CD4-positive, alpha-beta T cell (primary cell): Measurements from ENCODE around the gene THG1L. TPM values are rescaled to one million over a fixed set of nuclear protein-coding genes. Genes with fewer than 3 reads are reported as not detected.

Experiments used
- ATAC-seq: fragments of 200-7000 bp; cut with Tn5 transposase; one replicate; pipeline ENCODE4 v1.10.0; 2022; ENCODE audit warnings: mild to moderate bottlenecking; ENCODE audit not compliant: poor library complexity
- CTCF ChIA-PET: fragments of 350-600 bp; sonication (Branson Sonifier 250); formaldehyde crosslinking; loops from one replicate; lab custom pipeline; 2021; ENCODE audit warnings: antibody characterized with exemption, inconsistent platforms; lab: Charles Lee
- POLR2A ChIA-PET: fragments of 350-600 bp; sonication (Branson Sonifier 250); formaldehyde crosslinking; loops from one replicate; lab custom pipeline; 2021; ENCODE audit warnings: antibody characterized with exemption, inconsistent platforms; lab: Charles Lee
- DNase-seq, 14 experiments: peaks; one replicate each; pipeline ENCODE4 v3.0.0-alpha.2; 2013 to 2020; ENCODE audit warnings: mixed read lengths in 2 of 14
- H3K27ac ChIP-seq, 2 donors: one replicate each; pipeline versions ENCODE4 v1.5.1 to v1.7.0; 2013; ENCODE audit warnings: low read length in 2 of 2, low read depth in 1 of 2, mild to moderate bottlenecking in 1 of 2
- H3K27me3 ChIP-seq, 2 experiments: 1 replicate in 1 of 2; 2 replicates in 1 of 2; pipeline versions ENCODE4 v1.6.1 to v1.7.0; 2013; ENCODE audit warnings: low read length in 2 of 2, control low read depth in 1 of 2, mild to moderate bottlenecking in 1 of 2, moderate library complexity in 1 of 2; ENCODE audit not compliant: insufficient read depth in 2 of 2, control insufficient read depth in 1 of 2
- H3K36me3 ChIP-seq: one replicate; pipeline ENCODE4 v1.6.1; 2013; ENCODE audit warnings: low read length, control low read depth; ENCODE audit not compliant: insufficient read depth
- H3K4me1 ChIP-seq: one replicate; pipeline ENCODE4 v1.6.1; 2013; ENCODE audit warnings: low read length, control low read depth; ENCODE audit not compliant: insufficient read depth
- H3K4me3 ChIP-seq: one replicate; pipeline ENCODE4 v1.5.1; 2013; ENCODE audit warnings: mild to moderate bottlenecking, low read length, moderate library complexity
- H3K9me3 ChIP-seq, 2 experiments: 1 replicate in 1 of 2; 2 replicates in 1 of 2; pipeline versions ENCODE4 v1.6.1 to v1.7.0; 2013; ENCODE audit warnings: low read length in 2 of 2, mild to moderate bottlenecking in 2 of 2, control low read depth in 1 of 2, moderate library complexity in 1 of 2; ENCODE audit not compliant: control insufficient read depth in 1 of 2, insufficient read depth in 1 of 2
- H3K27ac Mint-ChIP-seq: one replicate; pipeline ENCODE4 v1.8.0; 2020; ENCODE audit warnings: mixed read lengths
- H3K27me3 Mint-ChIP-seq: one replicate; pipeline ENCODE4 v1.8.0; 2021; ENCODE audit warnings: mixed read lengths
- H3K36me3 Mint-ChIP-seq: one replicate; pipeline ENCODE4 v1.8.0; 2021; ENCODE audit warnings: low read depth, mixed read lengths
- H3K4me1 Mint-ChIP-seq: one replicate; pipeline ENCODE4 v1.8.0; 2021; ENCODE audit warnings: low read depth, mixed read lengths
- H3K4me3 Mint-ChIP-seq: one replicate; pipeline ENCODE4 v1.8.0; 2020; ENCODE audit warnings: mild to moderate bottlenecking, mixed read lengths
- H3K9me3 Mint-ChIP-seq: one replicate; pipeline ENCODE4 v1.8.0; 2020; ENCODE audit warnings: mixed read lengths
- CTCF ChIP-seq: fragments of 200-600 bp; IDR thresholded peaks from one replicate; pipeline ENCODE4 v1.8.0; 2022; ENCODE audit warnings: antibody characterized with exemption, mild to moderate bottlenecking
- intact Hi-C, 2 experiments: fragments of 100-400 bp; cut with DNase I in 1 of 2; cut with micrococcal nuclease in 1 of 2; formaldehyde crosslinking; loops; one replicate each; pipeline versions ENCODE4 v1.15.1 to v1.9.0; 2023 to 2025; cut with DNase I, micrococcal nuclease
- total RNA-seq, 174 experiments: library from RNA in 2 of 174; stranded (reverse) in 2 of 174; gene quantifications; one replicate each; pipeline ENCODE4 v1.2.3 and lab custom pipeline; 2021 to 2026

The THG1L gene
- total RNA-seq, 2 experiments from 2014 or later: 4.1 to 4.6 TPM

DNA sequence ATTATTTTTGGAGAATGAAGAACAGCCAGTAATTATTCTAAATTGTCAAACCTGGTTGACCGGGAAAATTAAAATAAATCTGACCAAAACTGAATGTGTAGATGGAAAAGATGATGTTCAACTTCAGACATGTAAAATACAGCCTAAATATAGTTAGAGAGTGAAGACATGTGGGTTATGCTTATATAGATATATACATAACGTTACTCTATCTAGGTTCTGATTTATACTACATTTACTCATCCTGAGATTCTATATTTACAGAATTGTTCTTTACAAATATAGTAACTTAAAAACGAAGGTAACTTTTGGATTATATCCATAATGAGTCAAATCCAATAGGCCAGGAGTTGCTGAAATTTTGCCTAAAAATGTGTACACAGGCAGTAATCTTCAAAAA, 20.8 kb upstream of the THG1L start:
- no peaks in the 10 kb centered on the region for H3K4me1 ChIP-seq
- Mint-ChIP-seq H3K9me3 (no peaks in the 10 kb centered on the region), H3K4me1 (no peaks in the 10 kb centered on the region), H3K36me3 (no peaks in the 10 kb centered on the region), H3K27me3 (peaks cover 6% of the 10 kb centered on the region), H3K27ac (no peak overlapping the region), H3K4me3 (no peak overlapping the region)
- ATAC-seq: no peak
- no peak for TF ChIP-seq CTCF
- DNase-seq: no peak
- CTCF ChIA-PET: no interaction called here
- no peaks in the 10 kb centered on the region for H3K36me3 ChIP-seq
- no peaks in the 10 kb centered on the region for H3K27me3 ChIP-seq
- POLR2A ChIA-PET: no interaction called here
- no peak overlapping the region for H3K4me3 ChIP-seq
- intact Hi-C loops: no loop called here
- no peaks in the 10 kb centered on the region for H3K9me3 ChIP-seq
- H3K27ac ChIP-seq: no peak overlapping the region

- H3K4me1 ChIP-seq: no peaks in the 10 kb centered on the region
- H3K4me3 ChIP-seq: no peak overlapping the region
- no peaks in the 10 kb centered on the region for H3K36me3 Mint-ChIP-seq
- H3K4me3 Mint-ChIP-seq: no peak overlapping the region
- no peak for ATAC-seq
- CTCF ChIA-PET: no interaction called here
- no peaks in the 10 kb centered on the region for H3K4me1 Mint-ChIP-seq
- peaks cover 6% of the 10 kb centered on the region for H3K27me3 Mint-ChIP-seq
- POLR2A ChIA-PET: no interaction called here
- TF ChIP-seq CTCF: no peak
- H3K36me3 ChIP-seq: no peaks in the 10 kb centered on the region
- no peak for DNase-seq
- no peak overlapping the region for H3K27ac ChIP-seq
- no peaks in the 10 kb centered on the region for H3K9me3 Mint-ChIP-seq
- no peak overlapping the region for H3K27ac Mint-ChIP-seq
- no peaks in the 10 kb centered on the region for H3K9me3 ChIP-seq
- no peaks in the 10 kb centered on the region for H3K27me3 ChIP-seq
- intact Hi-C loops: no loop called here
These were observed 20.3 kb upstream of the THG1L start for GRCh38 chr5:157710882-157711281.

DNA sequence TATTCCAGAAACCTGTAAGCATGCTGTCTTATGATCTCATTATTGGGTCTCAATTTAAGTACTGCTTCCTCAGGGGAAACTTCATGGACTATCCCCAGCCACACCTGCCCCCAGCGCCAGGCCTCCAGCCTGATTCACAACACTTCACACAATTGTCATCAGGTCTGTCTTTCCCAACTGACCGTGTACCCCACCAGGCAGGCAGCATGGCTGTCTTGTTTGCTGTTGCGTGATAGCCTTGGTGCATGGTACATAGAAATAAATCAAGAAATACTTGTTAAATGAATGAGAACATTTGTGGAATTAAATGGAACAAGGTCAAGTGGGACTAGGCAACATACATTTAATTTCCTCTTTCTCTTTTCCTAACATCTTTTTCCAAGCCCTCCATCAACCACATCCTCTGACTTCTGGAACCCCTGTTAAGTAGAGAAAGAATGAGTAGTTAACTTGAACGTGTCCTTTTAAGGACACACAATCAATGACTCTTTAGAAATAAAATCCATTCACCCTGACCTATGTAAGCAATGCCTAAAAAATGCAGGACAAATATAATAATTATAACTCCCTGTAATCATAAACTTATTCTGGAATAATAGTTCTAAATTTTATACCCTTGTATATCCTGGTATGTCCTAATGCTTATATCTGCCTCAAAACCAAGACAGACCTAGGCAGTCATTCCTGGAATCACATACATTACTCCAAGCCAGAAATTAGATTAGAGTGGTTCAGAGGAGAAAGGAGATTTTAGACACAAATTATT, 17.2 kb upstream of the THG1L start:
- Histone ChIP-seq H3K4me3 (no peak overlapping the region), H3K36me3 (no peaks in the 10 kb centered on the region), H3K9me3 (no peaks in the 10 kb centered on the region), H3K4me1 (peaks cover 16% of the 10 kb centered on the region), H3K27ac (no peak overlapping the region), H3K27me3 (no peaks in the 10 kb centered on the region)
- DNase-seq (no peak), ATAC-seq (no peak)
- Mint-ChIP-seq H3K4me3 (no peak overlapping the region), H3K27me3 (no peaks in the 10 kb centered on the region), H3K9me3 (no peaks in the 10 kb centered on the region), H3K36me3 (no peaks in the 10 kb centered on the region), H3K27ac (no peak overlapping the region), H3K4me1 (peaks cover 18% of the 10 kb centered on the region)
- intact Hi-C loops: no loop called here
- POLR2A ChIA-PET: no interaction called here
- CTCF ChIA-PET: no interaction called here
- no peak for TF ChIP-seq CTCF
